H9 (cell line): ENCODE measurements around the gene SOX4. TPM values are rescaled to one million over a fixed set of nuclear protein-coding genes. Genes with fewer than 3 reads are reported as not detected.

Experiments
- DNase-seq: peaks from one replicate; pipeline ENCODE4 v3.0.0-alpha.2; 2017
- H2AFZ ChIP-seq: one replicate; pipeline ENCODE4 v1.6.1; 2013; ENCODE audit warnings: mild to moderate bottlenecking, low read length, control low read depth, moderate library complexity
- H2AK5ac ChIP-seq: 2 replicates; pipeline ENCODE4 v1.6.1; 2013; ENCODE audit warnings: low read length, control low read depth, mixed read lengths; ENCODE audit not compliant: insufficient read length
- H2BK120ac ChIP-seq: one replicate; pipeline ENCODE4 v1.6.1; 2013; ENCODE audit warnings: low read depth, mild to moderate bottlenecking, low read length, control low read depth, inconsistent platforms; ENCODE audit not compliant: poor library complexity, severe bottlenecking
- H2BK12ac ChIP-seq: 2 replicates; pipeline ENCODE4 v1.6.1; 2013; ENCODE audit warnings: low read length, control low read depth, mixed read lengths, low read depth; ENCODE audit not compliant: insufficient read length
- H2BK15ac ChIP-seq: 2 replicates; pipeline ENCODE4 v1.6.1; 2013; ENCODE audit warnings: low read depth, low read length, control low read depth
- H2BK20ac ChIP-seq: one replicate; pipeline ENCODE4 v1.6.1; 2013; ENCODE audit warnings: low read depth, mild to moderate bottlenecking, low read length, control low read depth, inconsistent platforms; ENCODE audit not compliant: poor library complexity, severe bottlenecking
- H2BK5ac ChIP-seq: 2 replicates; pipeline ENCODE4 v1.6.1; 2013; ENCODE audit warnings: low read length, control low read depth, mixed read lengths; ENCODE audit not compliant: insufficient read length
- H3K14ac ChIP-seq: 2 replicates; pipeline ENCODE4 v1.6.1; 2013; ENCODE audit warnings: low read length, control low read depth; ENCODE audit not compliant: insufficient read depth
- H3K18ac ChIP-seq: 2 replicates; pipeline ENCODE4 v1.6.1; 2013; ENCODE audit warnings: low read depth, mild to moderate bottlenecking, mixed read lengths, low read length, control low read depth; ENCODE audit not compliant: insufficient read length
- H3K23ac ChIP-seq: 2 replicates; pipeline ENCODE4 v1.6.1; 2013; ENCODE audit warnings: low read length, control low read depth, mixed read lengths, low read depth; ENCODE audit not compliant: insufficient read length
- H3K23me2 ChIP-seq: 2 replicates; pipeline ENCODE4 v1.6.1; 2013; ENCODE audit warnings: low read depth, mild to moderate bottlenecking, mixed read lengths, low read length, control low read depth; ENCODE audit not compliant: insufficient read length, poor library complexity, severe bottlenecking
- H3K27ac ChIP-seq: 2 replicates; pipeline ENCODE4 v1.5.1; 2013; ENCODE audit warnings: low read length, control low read depth, mixed read lengths, low read depth; ENCODE audit not compliant: insufficient read length
- H3K27me3 ChIP-seq: 2 replicates; pipeline ENCODE4 v1.6.1; 2013; ENCODE audit warnings: low read length, control low read depth, inconsistent platforms; ENCODE audit not compliant: insufficient read depth
- H3K4ac ChIP-seq: 2 replicates; pipeline ENCODE4 v1.6.1; 2013; ENCODE audit warnings: low read depth, mild to moderate bottlenecking, control low read depth, inconsistent platforms, low read length, moderate library complexity
- H3K4me1 ChIP-seq: 2 replicates; pipeline ENCODE4 v1.6.1; 2013; ENCODE audit warnings: low read length, control low read depth, inconsistent platforms; ENCODE audit not compliant: insufficient read depth
- H3K4me2 ChIP-seq: 2 replicates; pipeline ENCODE4 v1.6.1; 2013; ENCODE audit warnings: low read length, control low read depth, mixed read lengths; ENCODE audit not compliant: insufficient read length, insufficient read depth
- H3K56ac ChIP-seq: 2 replicates; pipeline ENCODE4 v1.6.1; 2013; ENCODE audit warnings: low read depth, mild to moderate bottlenecking, mixed read lengths, low read length, control low read depth; ENCODE audit not compliant: insufficient read length
- H3K79me1 ChIP-seq: 2 replicates; pipeline ENCODE4 v1.6.1; 2013; ENCODE audit warnings: low read depth, mild to moderate bottlenecking, moderate library complexity, low read length, control low read depth, inconsistent platforms; ENCODE audit not compliant: insufficient read depth, poor library complexity, severe bottlenecking
- H3K79me2 ChIP-seq: 2 replicates; pipeline ENCODE4 v1.6.1; 2013; ENCODE audit warnings: low read length, control low read depth, inconsistent platforms; ENCODE audit not compliant: insufficient read depth
- H3K9ac ChIP-seq: 2 replicates; pipeline ENCODE4 v1.6.1; 2013; ENCODE audit warnings: low read length, control low read depth, mixed read lengths; ENCODE audit not compliant: insufficient read length; ENCODE audit errors: extremely low read depth
- H3K9me3 ChIP-seq: one replicate; pipeline ENCODE4 v1.6.1; 2013; ENCODE audit warnings: low read depth, low read length, inconsistent platforms; ENCODE audit not compliant: control insufficient read depth
- H3T11ph ChIP-seq: one replicate; pipeline ENCODE4 v1.6.1; 2013; ENCODE audit warnings: mild to moderate bottlenecking, low read length, control low read depth, inconsistent platforms
- H4K20me1 ChIP-seq: one replicate; pipeline ENCODE4 v1.6.1; 2013; ENCODE audit not compliant: control insufficient read depth, insufficient read length, insufficient read depth
- H4K5ac ChIP-seq: 2 replicates; pipeline ENCODE4 v1.6.1; 2013; ENCODE audit warnings: low read depth, mild to moderate bottlenecking, mixed read lengths, low read length, control low read depth; ENCODE audit not compliant: insufficient read length
- H4K8ac ChIP-seq: replicated peaks from 2 replicates; pipeline ENCODE4 v1.6.1; 2013; ENCODE audit warnings: low read length, control low read depth, mixed read lengths, low read depth; ENCODE audit not compliant: insufficient read length
- H4K91ac ChIP-seq: 2 replicates; pipeline ENCODE4 v1.6.1; 2013; ENCODE audit warnings: low read depth, mild to moderate bottlenecking, moderate library complexity, mixed read lengths, low read length, control low read depth; ENCODE audit not compliant: insufficient read length
- H3K27ac Mint-ChIP-seq, 3 experiments: 2 replicates in 2 of 3; 3 replicates in 1 of 3; pipeline ENCODE4 v1.8.0; 2020 to 2021; ENCODE audit warnings: mixed read lengths in 3 of 3, mild to moderate bottlenecking in 1 of 3, moderate library complexity in 1 of 3
- H3K27me3 Mint-ChIP-seq: 2 replicates; pipeline ENCODE4 v1.8.0; 2021; ENCODE audit warnings: low read depth, mild to moderate bottlenecking, moderate library complexity, mixed read lengths
- H3K36me3 Mint-ChIP-seq, 3 experiments: 2 replicates in 2 of 3; 3 replicates in 1 of 3; pipeline ENCODE4 v1.8.0; 2020 to 2021; ENCODE audit warnings: low read depth in 3 of 3, mixed read lengths in 3 of 3; ENCODE audit not compliant: insufficient read depth in 1 of 3
- H3K4me1 Mint-ChIP-seq, 2 experiments: 2 replicates each; pipeline ENCODE4 v1.8.0; 2020; ENCODE audit warnings: mixed read lengths in 2 of 2
- H3K4me3 Mint-ChIP-seq, 2 experiments: 2 replicates in 1 of 2; 3 replicates in 1 of 2; pipeline ENCODE4 v1.8.0; 2020 to 2021; ENCODE audit warnings: mild to moderate bottlenecking in 2 of 2, mixed read lengths in 2 of 2, moderate library complexity in 1 of 2
- H3K9me3 Mint-ChIP-seq, 2 experiments: 2 replicates in 1 of 2; 3 replicates in 1 of 2; pipeline ENCODE4 v1.8.0; 2020; ENCODE audit warnings: mild to moderate bottlenecking in 2 of 2, mixed read lengths in 2 of 2, moderate library complexity in 1 of 2
- CTCF ChIP-seq: fragments of 200-600 bp; sonication (generic); conservative IDR thresholded peaks from 3 replicates; pipeline ENCODE4 v1.8.0; 2021; ENCODE audit warnings: antibody characterized with exemption, mild to moderate bottlenecking
- WGBS: extraction: QIAGEN DNeasy Blood & Tissue Kit; methylation state at CpG from one replicate; pipeline ENCODE4 v1.1.7; 2013; ENCODE audit warnings: missing lambda C conversion rate, low lambda C conversion rate, mixed read lengths; ENCODE audit not compliant: insufficient read length; ENCODE audit errors: extremely low coverage; 5-methylcytosine and 5-hydroxymethylcytosine counted together
- total RNA-seq: library from RNA; stranded (reverse); gene quantifications from 2 replicates; pipeline ENCODE4 v1.2.1, GENCODE V29; 2021

SOX4 gene
- total RNA-seq, 1 experiment from 2014 or later, result 108 TPM

GRCh38 chr6:21597801-21598673, 4.5 kb downstream of the SOX4 start:
- Histone ChIP-seq H4K91ac (no peak overlapping the region), H3K14ac (no peak overlapping the region), H3K4me1 (peaks cover 7% of the 10 kb centered on the region; the same call in 1 of the 2 replicates), H3K9ac (peak overlapping the region; percentile 39), H3K56ac (no peak overlapping the region), H3K23ac (no peak overlapping the region), H3K4me2 (peak overlapping the region; percentile 78), H3K79me1 (no peaks in the 10 kb centered on the region), H2BK12ac (no peak overlapping the region), H4K20me1 (no peaks in the 10 kb centered on the region), H3K27me3 (no peaks in the 10 kb centered on the region), H4K8ac (no peak overlapping the region), H3K23me2 (peaks cover 3% of the 10 kb centered on the region), H3K18ac (no peak overlapping the region), H2BK5ac (no peak overlapping the region), H2BK15ac (no peak overlapping the region), H4K5ac (no peak overlapping the region), H2BK20ac (no peak overlapping the region), H3T11ph (no peak overlapping the region), H2AK5ac (no peak overlapping the region), H3K79me2 (peaks cover 37% of the 10 kb centered on the region; the same call in 1 of the 2 replicates), H3K4ac (no peak overlapping the region), H3K9me3 (no peaks in the 10 kb centered on the region), H3K27ac (peak overlapping the region; percentile 5), H2BK120ac (no peak overlapping the region), H2AFZ (no peak overlapping the region)
- Mint-ChIP-seq H3K4me1 (peaks cover 41 to 42% of the 10 kb centered on the region in 2 experiments), H3K9me3 (peaks cover 10 to 18% of the 10 kb centered on the region in 2 experiments), H3K36me3 (peaks cover 41 to 49% (median 47%) of the 10 kb centered on the region in 3 experiments), H3K4me3 (peak overlapping the region in 1 of 2 experiments; percentile 99; a peak in 4 of 5 replicates), H3K27me3 (peaks cover 4% of the 10 kb centered on the region; the same call in 1 of the 2 replicates), H3K27ac (peak overlapping the region in 2 of 3 experiments; percentile 92 to 94; a peak in 4 of 7 replicates)
- WGBS, result no CpG with 5 or more reads among the region's 14 CpGs
- no peak for TF ChIP-seq CTCF
- DNase-seq, result no peak
